HG02642 (cell line): Measurements from ENCODE around the gene BABAM2.

Experiments
- ATAC-seq: cut with Tn5 transposase; IDR thresholded peaks from one replicate; pipeline ENCODE4 v1.9.1; 2021; ENCODE audit warnings: mild to moderate bottlenecking; ENCODE audit not compliant: unreplicated experiment, poor library complexity

The BABAM2 gene

DNA sequence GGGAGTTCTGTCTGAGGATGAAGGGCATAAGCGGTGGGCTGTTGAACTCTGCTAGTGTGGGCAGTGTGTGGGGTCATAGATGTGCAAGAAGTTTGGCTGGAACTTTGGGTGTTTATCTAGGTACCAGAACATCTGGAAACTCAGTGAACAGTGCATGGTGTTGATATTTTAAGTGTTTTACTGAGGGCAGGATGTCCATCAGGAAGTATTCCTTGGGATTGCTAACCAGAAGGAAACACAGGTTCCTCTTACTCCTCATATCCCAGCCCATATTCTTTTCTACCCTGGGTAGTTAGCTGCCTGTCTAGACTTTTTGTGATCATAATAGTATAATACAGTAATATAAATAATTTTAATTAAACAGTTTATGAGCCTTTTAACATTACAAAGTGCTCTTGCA, 15.5 kb downstream of the BABAM2 start:
- ATAC-seq = no peak

DNA sequence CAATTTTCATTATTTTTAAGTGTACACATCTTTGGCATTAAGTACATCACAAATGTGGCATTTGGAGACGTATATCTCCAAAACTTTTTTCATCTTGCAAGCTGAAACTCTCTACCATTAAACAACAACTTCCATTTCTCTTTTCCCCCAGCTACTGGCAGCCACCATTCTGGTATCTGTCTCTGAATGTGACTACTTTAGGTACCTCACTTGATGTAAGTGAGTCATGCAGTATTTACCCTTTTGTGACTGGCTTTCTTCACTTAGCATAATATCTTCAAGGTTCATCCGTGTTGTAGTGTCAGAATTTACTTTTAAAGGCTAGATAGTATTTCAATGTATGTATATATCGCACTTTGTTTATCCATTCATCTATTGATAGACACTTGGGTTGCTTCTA, 17.0 kb downstream of the BABAM2 start:
- no peak for ATAC-seq

GRCh38 chr2:27909901-27910300, 19.4 kb downstream of the BABAM2 start:
- ATAC-seq = no peak

GRCh38 chr2:27911458-27912210, 21.1 kb downstream of the BABAM2 start:
- no peak for ATAC-seq

DNA sequence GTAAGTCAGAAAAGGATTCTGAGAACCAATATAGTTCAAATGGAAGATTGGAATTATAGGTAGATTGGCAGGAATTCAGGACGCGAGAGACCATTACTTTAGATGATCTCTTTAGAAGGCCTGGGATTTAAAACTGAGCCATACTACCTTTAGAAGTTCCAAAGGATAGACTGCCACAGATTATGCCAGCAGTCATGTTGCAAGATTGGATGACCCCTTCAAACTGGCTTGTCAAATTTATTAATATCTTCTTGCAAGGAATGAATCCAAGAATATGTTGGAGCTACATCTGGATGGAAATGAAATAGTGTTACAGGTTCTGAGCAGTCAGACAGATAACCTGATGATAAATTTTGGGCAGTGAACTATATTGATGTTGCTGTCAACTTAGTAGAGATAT, 22.0 kb downstream of the BABAM2 start:
- ATAC-seq = no peak

GRCh38 chr2:27914041-27914804, 23.7 kb downstream of the BABAM2 start:
- ATAC-seq = no peak

- no peak for ATAC-seq
Measured at GRCh38 chr2:27914805-27915175, 24.3 kb downstream of the BABAM2 start.

GRCh38 chr2:27915191-27915590, 24.7 kb downstream of the BABAM2 start:
- no peak for ATAC-seq

DNA sequence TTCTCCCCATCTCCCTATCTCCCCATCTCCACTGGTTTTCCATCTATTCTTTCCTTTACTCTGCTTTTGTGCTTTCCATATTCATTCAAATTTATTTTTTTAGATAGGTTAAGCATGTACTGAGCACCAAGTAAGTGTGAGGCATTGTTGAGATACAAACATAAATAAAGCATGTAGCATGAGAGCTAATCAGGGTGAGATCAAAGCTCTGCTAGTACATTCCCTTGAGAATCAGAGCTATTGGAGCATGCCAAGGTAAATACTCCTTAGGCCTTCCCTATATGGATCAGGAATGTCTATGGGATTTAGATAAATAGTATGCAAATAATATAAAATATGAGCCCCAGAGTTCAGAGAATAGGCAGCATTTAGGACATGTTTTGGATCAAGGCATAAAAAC, 25.3 kb downstream of the BABAM2 start:
- no peak for ATAC-seq

- ATAC-seq = no peak
Measured at GRCh38 chr2:27916293-27916995, 25.9 kb downstream of the BABAM2 start.

GRCh38 chr2:27920148-27920885, 29.8 kb downstream of the BABAM2 start:
- ATAC-seq = no peak

GRCh38 chr2:27921424-27921823, 30.9 kb downstream of the BABAM2 start:
- no peak for ATAC-seq

- no peak for ATAC-seq
Measured at GRCh38 chr2:27921880-27922547, 31.5 kb downstream of the BABAM2 start.

- no peak for ATAC-seq
Measured at GRCh38 chr2:27922842-27923241, 32.3 kb downstream of the BABAM2 start.

DNA sequence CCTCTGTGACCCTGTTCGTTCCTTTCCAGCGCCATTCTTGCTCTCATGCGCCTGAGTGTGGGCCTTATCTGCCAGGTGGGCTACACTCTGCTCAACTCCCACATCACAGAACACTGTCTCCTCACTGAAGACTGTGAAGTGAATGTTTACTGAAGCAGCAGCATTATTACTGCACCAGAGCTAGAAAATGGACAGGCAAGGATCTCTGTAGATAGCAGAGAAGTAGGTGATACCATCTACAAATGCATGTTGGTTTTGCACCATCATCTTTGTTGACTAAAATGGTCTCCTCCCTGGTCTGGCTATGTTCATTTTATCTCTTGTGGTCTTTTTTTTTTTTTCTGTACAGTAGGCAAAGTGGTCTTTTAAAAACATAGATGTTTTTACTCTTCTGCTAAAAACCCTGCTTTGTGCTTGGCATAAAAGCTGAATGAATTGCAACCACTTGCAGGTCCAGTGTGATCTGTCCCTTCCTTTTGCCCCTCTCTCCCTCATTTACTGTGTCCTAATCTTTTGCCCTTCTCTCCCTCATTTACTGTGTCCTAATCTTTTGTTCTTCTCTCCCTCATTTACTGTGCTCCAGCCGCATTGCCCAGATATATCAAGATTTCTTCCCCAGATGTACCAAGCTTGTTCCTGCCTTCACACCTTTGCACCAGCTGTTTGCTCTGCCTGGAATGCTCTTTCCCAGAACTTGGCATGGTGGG, 35.4 kb downstream of the BABAM2 start:
- no peak for ATAC-seq

- no peak for ATAC-seq
Measured at GRCh38 chr2:27929916-27930486, 39.5 kb downstream of the BABAM2 start.

GRCh38 chr2:27931361-27931950, 40.9 kb downstream of the BABAM2 start:
- no peak for ATAC-seq

DNA sequence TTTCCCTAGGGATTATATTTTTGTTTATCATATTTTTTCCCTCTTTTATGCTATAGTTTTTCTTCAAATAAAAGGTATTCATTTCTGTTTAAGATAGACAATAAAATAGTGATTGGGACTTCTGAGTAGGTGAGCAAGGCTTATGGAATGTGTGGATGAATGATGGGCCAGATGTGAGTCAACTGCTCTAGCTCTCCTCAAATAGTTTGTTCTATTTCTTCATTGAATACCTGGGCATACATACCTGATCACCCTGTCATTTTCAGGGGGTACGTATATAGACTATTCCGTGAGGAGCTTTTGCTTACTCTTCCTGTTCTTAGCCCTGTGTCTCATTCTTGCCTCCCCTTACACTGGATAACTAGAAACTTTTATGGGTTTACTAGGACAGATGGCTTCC, 41.9 kb downstream of the BABAM2 start:
- ATAC-seq = no peak

- ATAC-seq = no peak
Measured at GRCh38 chr2:27935026-27935425, 44.5 kb downstream of the BABAM2 start.
